DMS 273 (cell line): ENCODE data around the gene EVX2.

Source experiments
- DNase-seq: peaks from one replicate; lab custom pipeline; 2025; ENCODE audit not compliant: unreplicated experiment; lab: John Stamatoyannopoulos, UW

EVX2 gene

GRCh38 chr2:176082824-176083751, 674 bp downstream of the EVX2 start:
- no peak for DNase-seq

- DNase-seq, result no peak
These were observed 1.3 kb downstream of the EVX2 start for GRCh38 chr2:176082525-176082823.

GRCh38 chr2:176081837-176082524, 1.8 kb downstream of the EVX2 start:
- DNase-seq, result no peak

DNA sequence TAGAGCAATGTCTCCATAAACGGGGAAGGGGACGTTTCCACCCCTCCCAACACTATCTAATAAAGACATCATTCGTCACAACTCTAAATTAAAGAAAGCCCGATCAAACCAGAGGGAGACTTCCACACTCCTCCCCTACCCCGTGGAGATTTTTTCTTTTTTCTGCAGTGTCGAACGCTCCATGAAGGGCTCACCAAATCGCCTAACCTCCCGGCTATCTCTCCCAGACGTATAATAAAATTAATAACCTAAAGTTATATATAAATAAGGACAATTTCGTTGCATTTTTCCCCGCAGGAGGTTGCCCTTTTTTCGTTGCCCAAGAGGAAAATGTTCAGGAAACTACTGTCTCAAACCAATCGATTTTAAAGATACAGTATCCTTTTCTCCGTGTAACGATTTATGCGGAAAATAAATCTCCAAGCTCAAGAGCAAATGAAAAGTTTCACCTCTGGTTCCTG, 2.4 kb downstream of the EVX2 start:
- no peak for DNase-seq

- no peak for DNase-seq
These were observed 3.0 kb downstream of the EVX2 start for GRCh38 chr2:176080540-176081375.

GRCh38 chr2:176079831-176080539, 3.8 kb downstream of the EVX2 start:
- DNase-seq, result no peak

GRCh38 chr2:176079285-176079830, 4.4 kb downstream of the EVX2 start:
- no peak for DNase-seq

- no peak for DNase-seq
These were observed 5.0 kb downstream of the EVX2 start for GRCh38 chr2:176078541-176079284.

DNA sequence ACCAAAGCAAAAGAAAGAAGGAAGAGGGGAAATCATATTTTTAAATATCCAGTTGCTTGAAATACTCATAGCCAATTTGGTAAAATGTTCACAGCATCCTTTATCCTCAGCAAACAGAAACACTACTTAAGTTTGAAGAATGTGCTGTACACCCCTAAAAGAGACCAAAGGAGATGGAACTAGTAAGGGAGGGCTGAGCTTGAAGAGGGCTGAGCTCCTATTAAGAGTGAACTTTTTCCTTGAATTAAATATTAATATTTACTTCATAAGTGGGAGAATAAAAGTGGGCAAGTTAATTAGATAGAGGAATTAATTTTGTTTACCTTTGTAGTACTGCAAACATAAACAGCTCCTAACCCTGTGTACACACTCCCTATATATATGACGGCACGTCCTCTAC, 7.0 kb downstream of the EVX2 start:
- DNase-seq, result no peak

GRCh38 chr2:176076063-176076462, 7.7 kb downstream of the EVX2 start:
- DNase-seq, result no peak

GRCh38 chr2:176075481-176075880, 8.3 kb downstream of the EVX2 start:
- no peak for DNase-seq

GRCh38 chr2:176074919-176075425, 8.8 kb downstream of the EVX2 start:
- DNase-seq, result no peak

- peak; percentile 74 for DNase-seq
These were observed 10.5 kb downstream of the EVX2 start for GRCh38 chr2:176072951-176073904.

GRCh38 chr2:176072292-176072669, 11.5 kb downstream of the EVX2 start:
- DNase-seq, result no peak

GRCh38 chr2:176071330-176072291, 12.2 kb downstream of the EVX2 start:
- DNase-seq, result no peak

DNA sequence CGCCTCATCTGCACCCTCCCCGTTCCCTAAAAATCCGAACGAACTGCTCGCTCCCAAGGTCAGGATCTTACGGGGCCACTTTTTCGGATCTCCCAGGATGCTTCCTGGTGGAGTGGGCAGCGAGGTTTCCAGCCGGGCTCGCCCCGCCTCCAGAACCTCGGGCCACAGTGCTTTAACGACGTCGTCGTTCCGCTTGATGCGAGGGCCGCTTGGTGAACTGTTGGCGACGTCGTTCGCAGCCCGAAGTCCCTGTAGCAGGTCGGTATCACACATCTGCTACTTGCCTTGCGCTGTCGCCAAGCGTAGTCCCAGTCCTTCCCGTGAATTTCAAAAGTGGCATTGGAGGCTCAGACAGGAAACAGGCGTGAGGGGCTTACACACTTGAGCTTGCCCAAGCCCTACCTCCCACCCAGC, 15.3 kb downstream of the EVX2 start:
- no peak for DNase-seq
